ENCODE results near the gene ENSA.
"Not testable (repeated sequence)": the region's sequence is repeated elsewhere in the genome, so short reads cannot be mapped to it uniquely, and the experiment has no call there.

The ENSA gene

GRCh38 chr1:150580966-150581365 is 48.4 kb downstream of the ENSA start:
- not testable (repeated sequence) for DNase-seq (ENCODE audit: low read depth)

GRCh38 chr1:150579945-150580642 is 49.3 kb downstream of the ENSA start:
- no peak for DNase-seq (ENCODE audit: low read depth)

GRCh38 chr1:150579110-150579944 is 50.1 kb downstream of the ENSA start, which contains the start of gene MCL1:
MCL1 (minus strand) TSS chr1:150579610; CDS start chr1:150579530, 80 bp downstream.
- DNase-seq (ENCODE audit: low read depth) = peak; percentile 94

- peak; percentile 86 for DNase-seq (ENCODE audit: low read depth)
Measured at GRCh38 chr1:150578272-150579109, 50.9 kb downstream of the ENSA start.

GRCh38 chr1:150577557-150578271 is 51.7 kb downstream of the ENSA start:
- DNase-seq (ENCODE audit: low read depth) = no peak

- DNase-seq (ENCODE audit: low read depth) = no peak
Measured at GRCh38 chr1:150576794-150577556, 52.4 kb downstream of the ENSA start.

GRCh38 chr1:150576367-150576711 is 53.1 kb downstream of the ENSA start:
- DNase-seq (ENCODE audit: low read depth) = no peak

- DNase-seq (ENCODE audit: low read depth) = no peak
Measured at GRCh38 chr1:150575518-150576366, 53.7 kb downstream of the ENSA start.

- DNase-seq (ENCODE audit: low read depth) = no peak
Measured at GRCh38 chr1:150575072-150575489, 54.3 kb downstream of the ENSA start.

- no peak for DNase-seq (ENCODE audit: low read depth)
Measured at GRCh38 chr1:150574260-150575071, 54.9 kb downstream of the ENSA start.

- not testable (repeated sequence) for DNase-seq (ENCODE audit: low read depth)
Measured at GRCh38 chr1:150573648-150574071, 55.8 kb downstream of the ENSA start.

- no peak for DNase-seq (ENCODE audit: low read depth)
Measured at GRCh38 chr1:150572918-150573647, 56.3 kb downstream of the ENSA start.
